GM12873 (cell line): Measurements from ENCODE around the gene PPA2.

Source experiments
- TF ChIP-seq, protein P1 (sequence below): IDR thresholded peaks from 2 replicates; pipeline ENCODE4 v1.5.1; 2012; ENCODE audit warnings: low read depth, mild to moderate bottlenecking, moderate library complexity, low read length, control low read depth; ENCODE audit not compliant: insufficient read depth; ENCODE audit errors: missing control alignments

The PPA2 gene

DNA sequence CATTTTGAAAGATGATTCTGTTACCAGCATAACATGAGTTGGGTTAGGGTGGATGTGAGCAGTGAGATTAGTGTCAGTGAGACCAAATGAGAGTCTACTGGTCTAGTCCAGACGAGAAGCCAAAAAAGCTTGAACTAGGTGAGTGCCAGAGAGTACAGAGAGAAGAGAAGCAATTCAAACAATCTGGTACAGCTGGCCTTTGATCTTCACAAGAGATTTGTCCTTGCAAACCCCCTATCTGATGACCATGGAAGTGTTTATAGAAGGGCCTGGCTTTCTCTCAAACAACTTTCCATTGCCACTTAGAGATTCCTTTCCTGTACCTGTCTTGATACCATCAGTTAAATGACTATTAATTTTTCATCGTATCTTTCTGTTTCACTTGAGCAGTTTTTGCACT lies 128.5 kb downstream of the PPA2 start:
- TF ChIP-seq, protein P1, sequence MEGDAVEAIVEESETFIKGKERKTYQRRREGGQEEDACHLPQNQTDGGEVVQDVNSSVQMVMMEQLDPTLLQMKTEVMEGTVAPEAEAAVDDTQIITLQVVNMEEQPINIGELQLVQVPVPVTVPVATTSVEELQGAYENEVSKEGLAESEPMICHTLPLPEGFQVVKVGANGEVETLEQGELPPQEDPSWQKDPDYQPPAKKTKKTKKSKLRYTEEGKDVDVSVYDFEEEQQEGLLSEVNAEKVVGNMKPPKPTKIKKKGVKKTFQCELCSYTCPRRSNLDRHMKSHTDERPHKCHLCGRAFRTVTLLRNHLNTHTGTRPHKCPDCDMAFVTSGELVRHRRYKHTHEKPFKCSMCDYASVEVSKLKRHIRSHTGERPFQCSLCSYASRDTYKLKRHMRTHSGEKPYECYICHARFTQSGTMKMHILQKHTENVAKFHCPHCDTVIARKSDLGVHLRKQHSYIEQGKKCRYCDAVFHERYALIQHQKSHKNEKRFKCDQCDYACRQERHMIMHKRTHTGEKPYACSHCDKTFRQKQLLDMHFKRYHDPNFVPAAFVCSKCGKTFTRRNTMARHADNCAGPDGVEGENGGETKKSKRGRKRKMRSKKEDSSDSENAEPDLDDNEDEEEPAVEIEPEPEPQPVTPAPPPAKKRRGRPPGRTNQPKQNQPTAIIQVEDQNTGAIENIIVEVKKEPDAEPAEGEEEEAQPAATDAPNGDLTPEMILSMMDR, result no peak

DNA sequence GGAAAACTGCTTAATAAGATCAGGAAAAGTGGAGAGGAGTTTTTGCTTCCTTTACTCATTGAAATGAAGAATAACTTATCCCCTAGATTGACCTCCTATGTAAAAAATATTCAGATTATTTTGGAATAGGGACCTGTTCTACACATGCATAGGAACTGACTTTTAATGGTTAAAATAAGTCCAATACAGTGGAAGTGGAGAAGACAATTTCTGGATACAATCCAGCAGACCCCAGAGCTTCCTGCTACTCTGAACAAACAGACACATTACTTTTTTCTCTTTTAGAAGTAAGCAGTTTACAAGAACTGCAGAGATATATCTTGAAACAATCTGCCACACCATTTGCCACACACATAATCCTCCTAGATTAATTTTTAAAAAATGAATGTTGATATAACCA lies 129.7 kb downstream of the PPA2 start:
- TF ChIP-seq, protein P1, result no peak

DNA sequence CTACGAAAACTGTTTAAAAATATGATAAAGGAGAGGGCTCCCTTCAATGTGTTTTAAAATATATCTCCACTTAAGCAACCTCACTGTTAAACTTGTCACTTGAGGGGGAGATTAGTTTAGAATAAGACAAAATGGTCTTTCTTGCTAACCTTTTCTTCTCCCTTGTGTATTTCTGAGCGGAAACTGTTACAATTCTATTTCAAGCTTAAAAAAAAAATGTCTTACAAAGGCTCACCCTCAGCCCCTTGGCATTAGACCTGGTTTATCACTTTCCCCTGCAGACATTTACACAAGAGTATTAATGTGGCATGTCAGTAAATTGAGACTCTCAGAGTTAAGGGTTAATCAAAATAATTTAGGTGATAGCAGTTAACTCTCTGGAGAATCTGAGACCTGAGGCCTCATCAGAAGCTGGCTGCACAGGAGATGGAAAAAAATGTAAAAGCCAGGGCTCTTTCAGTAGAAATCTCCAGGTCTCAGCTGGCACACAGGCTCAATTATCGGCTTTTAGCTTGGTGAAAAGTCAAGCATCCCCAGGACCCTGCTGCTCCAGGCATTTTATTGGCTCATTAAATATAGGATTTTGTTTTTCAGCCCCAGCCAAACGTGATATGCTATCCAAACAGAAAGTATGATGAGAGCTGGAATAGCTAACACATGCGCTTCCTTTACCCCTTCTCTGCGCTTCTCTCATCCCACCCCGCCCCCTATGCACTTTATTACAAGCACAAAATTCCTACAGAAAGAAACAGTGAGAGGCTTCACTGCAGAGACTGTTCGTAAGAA lies 130.5 kb downstream of the PPA2 start:
- TF ChIP-seq, protein P1, result no peak

DNA sequence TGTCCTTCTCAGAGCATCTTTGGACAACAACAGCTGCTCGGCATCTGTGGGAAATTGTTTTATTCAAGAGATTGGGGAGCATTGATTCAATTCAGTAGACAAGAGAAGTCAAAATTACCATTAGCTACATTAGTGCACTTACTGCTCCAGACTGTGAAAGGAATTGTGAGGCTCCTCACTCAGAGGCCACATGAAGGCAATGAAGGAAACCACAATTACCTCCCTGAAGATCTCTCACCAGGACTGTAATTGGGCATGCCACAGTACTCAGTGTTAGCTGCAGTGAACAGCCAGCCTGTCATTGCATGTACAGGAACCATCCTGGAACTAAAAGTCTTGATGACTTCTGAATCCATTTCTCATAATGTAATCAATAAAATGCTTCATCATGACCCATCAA lies 144.8 kb downstream of the PPA2 start:
- TF ChIP-seq, protein P1, result no peak

DNA sequence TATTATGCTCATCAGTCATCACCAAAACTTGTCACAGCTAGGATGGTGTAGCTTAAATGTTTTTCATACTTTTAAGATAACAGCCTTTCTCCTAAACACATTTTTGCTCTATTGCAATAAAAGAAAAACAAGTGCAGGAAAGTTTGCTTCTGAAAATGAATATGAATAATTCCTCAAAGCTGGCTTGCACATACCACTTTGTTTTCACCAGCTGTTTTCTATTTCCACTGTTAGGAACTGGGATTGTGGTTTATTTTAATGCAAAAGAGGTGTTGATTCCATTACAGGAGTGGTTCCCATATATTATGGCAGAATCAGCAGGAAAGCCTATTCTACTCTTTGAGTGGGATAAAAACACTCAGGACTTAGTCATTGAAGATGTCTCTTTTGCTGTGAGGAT lies 145.9 kb downstream of the PPA2 start:
- TF ChIP-seq, protein P1, result no peak

DNA sequence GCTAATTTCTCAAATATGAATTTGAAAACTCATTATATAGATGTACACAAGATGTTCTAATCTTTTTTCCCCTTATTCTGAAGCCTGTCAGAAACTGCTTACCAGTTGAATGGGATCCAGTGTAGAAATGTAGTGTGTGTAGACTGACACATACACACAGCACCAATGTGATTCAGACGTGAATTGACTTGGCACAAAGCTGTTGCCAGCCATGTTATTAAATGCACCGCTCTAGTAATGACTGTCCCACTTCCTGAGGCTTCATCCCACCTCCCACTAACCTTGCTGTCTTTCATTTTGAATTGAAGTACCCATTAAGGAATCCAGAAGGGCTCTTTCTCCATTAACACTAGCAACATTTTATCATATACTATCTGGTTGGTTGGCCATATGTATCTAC lies 146.6 kb downstream of the PPA2 start:
- TF ChIP-seq, protein P1, result no peak
